Testis (tissue), 2 donors: ENCODE measurements around the gene FHL2.

Source experiments
- CTCF ChIP-seq, 3 experiments: fragments of 450-650 bp in 2 of 3; fragments of 200-600 bp in 1 of 3; sonication (generic) in 1 of 3; IDR thresholded peaks; one replicate each; pipeline ENCODE4 v1.5.1; 2016 to 2019; ENCODE audit warnings: antibody characterized with exemption in 3 of 3, mild to moderate bottlenecking in 2 of 3, moderate library complexity in 1 of 3
- POLR2A ChIP-seq: fragments of 450-650 bp; IDR thresholded peaks from one replicate; pipeline ENCODE4 v1.6.1; 2017; ENCODE audit warnings: antibody characterized with exemption, mild to moderate bottlenecking, moderate library complexity

GRCh38 chr2:105329561-105330495 lies 69.0 kb downstream of the FHL2 start, which contains the start of gene TGFBRAP1:
- TF ChIP-seq CTCF (IDR thresholded peaks at IDR 0.05), result no peak
- TF ChIP-seq POLR2A, result no peak
